SHP77 (cell line): Measurements from ENCODE around the gene TMEM132A.

ENCODE experiments used
- DNase-seq, 2 experiments: peaks; one replicate each; lab custom pipeline; 2025; lab: John Stamatoyannopoulos, UW

The TMEM132A gene, protein sequence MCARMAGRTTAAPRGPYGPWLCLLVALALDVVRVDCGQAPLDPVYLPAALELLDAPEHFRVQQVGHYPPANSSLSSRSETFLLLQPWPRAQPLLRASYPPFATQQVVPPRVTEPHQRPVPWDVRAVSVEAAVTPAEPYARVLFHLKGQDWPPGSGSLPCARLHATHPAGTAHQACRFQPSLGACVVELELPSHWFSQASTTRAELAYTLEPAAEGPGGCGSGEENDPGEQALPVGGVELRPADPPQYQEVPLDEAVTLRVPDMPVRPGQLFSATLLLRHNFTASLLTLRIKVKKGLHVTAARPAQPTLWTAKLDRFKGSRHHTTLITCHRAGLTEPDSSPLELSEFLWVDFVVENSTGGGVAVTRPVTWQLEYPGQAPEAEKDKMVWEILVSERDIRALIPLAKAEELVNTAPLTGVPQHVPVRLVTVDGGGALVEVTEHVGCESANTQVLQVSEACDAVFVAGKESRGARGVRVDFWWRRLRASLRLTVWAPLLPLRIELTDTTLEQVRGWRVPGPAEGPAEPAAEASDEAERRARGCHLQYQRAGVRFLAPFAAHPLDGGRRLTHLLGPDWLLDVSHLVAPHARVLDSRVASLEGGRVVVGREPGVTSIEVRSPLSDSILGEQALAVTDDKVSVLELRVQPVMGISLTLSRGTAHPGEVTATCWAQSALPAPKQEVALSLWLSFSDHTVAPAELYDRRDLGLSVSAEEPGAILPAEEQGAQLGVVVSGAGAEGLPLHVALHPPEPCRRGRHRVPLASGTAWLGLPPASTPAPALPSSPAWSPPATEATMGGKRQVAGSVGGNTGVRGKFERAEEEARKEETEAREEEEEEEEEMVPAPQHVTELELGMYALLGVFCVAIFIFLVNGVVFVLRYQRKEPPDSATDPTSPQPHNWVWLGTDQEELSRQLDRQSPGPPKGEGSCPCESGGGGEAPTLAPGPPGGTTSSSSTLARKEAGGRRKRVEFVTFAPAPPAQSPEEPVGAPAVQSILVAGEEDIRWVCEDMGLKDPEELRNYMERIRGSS

DNA sequence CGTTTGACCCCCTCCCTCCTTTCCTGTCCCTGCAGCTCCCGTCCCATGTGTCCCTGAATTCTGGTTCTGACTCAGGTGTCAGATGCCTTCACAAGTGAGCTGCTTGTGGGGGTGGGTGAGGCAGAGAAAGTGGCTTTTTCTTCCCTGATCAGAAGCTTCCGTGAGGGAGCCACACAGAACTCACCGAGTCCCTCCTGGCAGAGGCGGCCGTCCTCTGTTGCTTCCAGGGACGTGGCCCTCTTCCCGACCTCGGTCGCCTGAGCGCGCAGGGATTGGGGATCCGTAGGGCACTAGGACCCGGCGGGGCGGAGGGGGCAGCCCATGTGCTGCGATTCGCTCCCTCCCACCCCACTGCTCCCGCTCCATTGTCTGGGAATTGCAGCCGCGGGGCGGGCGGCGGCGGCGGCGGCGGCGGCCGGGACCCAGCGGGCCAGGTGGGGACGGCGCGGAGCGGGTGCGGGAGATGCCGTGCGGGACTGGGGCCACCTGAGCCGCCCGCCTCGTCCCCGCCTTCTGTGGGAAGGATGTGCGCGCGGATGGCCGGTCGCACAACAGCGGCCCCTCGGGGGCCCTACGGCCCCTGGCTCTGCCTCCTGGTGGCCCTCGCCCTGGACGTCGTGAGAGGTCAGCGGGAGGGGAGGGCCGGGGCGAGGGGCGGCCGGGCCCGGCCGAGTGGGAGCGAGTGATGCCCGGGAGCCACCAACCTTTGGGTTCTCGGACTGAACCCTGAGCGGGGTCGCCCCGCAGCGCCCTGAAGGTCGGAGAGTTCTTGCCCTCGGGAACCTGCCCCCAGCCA lies at the start of gene TMEM132A:
Gene TMEM132A (plus strand): TSS at position 351 of the 796 bp plus-strand sequence. CDS start 174 bp downstream, at position 525.
- DNase-seq, result peak; percentile 49 to 54

DNA sequence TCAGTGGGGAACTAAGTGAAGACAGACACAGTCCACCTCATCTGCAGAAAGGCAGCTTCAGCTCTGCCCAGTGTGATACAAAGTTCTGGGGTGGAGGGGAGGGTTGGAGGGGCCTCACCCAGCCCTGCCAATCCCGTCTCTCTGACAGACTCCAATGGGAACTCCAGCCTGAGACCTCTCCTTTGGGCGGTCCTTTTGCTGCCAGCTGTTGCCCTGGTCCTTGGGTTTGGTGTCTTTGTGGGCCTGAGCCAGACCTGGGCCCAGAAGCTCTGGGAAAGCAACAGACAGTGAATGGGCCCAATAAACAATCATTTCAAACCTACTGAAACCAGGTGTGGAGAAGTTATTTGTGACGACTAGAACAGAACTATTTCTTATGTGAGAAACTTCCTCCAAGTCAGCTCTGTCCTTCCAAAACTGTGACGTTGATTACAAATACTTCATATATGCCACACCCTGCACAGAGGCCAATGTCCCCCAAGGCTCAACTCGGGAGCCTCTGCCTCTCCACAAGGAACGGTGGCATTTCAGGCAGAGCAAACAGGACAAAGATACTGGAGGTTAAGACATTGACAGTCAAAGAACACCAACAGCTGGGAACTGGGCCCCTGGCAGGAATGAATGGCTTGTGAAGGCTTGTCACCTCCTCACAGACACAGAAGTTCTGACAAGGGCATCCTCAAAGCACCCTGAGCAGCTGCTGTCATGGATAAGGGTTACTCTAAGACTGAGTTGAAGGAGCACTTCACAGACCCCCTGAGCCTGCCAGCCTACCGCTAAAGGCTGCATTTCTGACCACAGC lies 48.7 kb upstream of the TMEM132A start:
- DNase-seq, result no peak

DNA sequence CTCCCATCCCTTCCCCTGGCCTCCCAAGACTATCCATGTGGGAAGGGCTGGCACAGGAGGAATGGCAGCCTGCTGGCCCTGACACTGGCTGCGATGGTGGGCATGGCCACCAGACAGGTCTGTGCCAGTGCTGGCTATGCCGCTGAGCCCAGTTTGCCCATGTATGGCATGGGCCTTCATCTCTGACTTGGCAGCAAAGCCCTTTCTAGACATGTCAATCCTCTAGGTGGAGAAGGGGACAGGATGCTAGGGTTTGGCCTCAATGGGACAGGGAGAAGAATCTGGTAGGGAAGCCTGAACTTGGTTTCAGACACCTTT lies 48.1 kb upstream of the TMEM132A start:
- DNase-seq, result no peak

DNA sequence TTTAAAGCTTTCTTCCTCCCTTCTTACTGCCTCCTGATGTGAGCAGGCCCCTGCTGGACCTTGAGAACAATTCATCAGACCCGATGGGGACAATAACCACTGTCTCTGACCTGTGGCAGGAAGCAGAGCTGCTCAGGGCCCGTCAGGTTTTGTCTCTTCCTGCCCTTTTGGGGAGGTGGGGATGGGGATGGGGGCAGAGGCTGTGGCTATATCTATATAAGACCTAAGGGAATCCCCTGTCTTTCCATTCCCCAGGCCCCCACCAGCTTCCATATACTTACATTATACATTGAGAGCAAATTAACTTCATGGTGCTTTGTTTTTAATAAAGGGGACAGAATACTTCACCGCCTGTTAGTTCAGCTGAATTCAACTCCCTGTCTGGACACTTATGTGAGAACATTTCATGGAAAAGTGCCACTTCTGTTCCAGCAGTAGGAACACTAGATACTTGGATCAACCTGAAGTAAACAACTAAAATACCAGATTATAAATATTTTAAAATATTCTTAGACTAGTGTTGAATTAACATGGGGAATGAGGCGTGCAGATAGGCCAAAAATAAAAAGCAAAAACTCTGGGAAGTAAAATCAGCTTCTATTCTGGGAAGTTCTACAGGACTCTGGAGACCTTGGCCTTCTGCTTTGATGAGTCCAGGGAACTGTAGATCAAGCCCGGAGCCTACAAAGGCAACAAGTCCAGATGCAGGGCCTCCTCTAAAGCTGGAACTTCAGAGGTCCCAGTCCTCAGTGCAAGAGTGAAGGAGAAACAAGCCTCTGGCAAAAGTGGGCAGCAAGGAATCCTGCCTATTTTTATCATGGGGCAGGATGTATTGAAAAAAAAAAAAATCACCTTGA lies 45.8 kb upstream of the TMEM132A start:
- no peak for DNase-seq

DNA sequence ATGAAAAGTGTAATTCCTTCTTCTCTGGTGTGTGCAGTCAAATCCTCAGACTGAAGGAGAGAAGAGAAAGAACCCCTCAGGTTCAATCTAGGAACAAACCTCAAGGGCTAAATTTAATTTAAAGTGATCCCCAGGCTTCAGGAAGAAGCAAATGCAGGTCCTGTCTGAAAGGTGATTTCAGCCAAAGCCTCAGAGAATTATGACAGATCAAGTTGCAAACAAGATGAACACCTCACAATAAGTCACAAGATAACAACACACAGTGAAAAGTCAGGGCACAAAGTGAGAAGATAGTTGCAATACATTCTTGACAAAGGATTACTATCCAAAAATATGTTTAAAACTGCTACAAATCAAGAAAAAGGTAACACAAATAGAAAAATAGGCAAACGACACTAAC lies 45.2 kb upstream of the TMEM132A start:
- DNase-seq, result no peak

DNA sequence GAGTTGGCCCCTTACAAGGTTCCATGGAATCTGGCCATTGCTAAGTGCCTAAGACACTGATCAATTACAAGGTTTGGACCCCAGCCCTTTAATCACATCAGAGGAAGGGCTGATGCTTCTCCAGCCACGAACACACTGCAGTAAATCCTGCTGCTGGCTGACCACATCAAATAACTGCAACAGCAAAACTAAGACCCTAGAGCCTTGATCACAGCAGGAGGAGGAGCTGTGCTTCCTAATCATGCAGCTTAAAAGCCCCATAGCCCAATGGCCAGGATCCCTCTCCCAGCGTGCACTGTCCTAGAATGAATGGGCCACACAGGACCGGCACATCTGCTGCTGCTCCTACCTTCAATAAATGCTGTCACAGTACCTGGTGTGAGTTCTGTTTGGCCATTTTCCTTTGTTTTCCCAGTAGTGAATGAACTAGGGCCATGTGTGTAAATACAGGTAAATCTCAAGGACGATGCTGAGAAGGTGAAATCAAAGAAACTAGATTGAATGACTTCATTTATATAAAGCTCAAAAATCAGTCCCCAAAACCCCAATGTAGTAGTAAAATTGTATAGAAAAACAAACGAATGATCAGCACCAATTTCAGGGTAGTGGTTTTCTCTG lies 44.2 kb upstream of the TMEM132A start:
- DNase-seq, result no peak

DNA sequence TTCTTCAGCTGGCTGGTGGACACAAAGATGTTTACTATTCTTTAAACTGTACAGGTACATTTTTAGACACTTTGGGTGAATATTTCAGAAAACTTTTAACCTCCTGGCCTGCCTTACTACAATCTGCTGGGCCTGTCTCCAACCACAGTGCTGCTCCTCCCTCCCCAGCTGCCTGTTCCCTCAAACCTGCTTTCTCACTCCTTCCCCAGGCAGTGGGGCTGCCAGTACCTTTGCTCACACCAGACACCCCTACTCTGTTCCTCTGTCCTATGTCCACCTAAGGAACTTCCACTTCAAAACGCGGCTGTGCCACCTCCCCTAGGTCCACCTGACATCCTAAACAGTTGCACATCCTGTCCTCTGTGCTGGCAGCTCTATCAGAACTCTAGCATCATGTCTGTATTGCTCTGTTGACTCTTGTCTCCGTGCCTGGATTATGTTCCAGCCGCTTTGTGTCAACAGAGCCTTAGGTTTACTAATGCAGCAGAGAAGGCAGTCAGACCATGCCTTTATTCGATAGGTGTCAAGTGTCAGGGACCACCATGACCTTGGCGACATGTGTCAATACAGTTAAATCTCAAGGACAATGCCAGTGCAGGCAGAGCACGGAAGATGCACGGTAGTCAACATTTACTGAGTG lies 43.5 kb upstream of the TMEM132A start:
- peak; percentile 29 to 53 for DNase-seq

DNA sequence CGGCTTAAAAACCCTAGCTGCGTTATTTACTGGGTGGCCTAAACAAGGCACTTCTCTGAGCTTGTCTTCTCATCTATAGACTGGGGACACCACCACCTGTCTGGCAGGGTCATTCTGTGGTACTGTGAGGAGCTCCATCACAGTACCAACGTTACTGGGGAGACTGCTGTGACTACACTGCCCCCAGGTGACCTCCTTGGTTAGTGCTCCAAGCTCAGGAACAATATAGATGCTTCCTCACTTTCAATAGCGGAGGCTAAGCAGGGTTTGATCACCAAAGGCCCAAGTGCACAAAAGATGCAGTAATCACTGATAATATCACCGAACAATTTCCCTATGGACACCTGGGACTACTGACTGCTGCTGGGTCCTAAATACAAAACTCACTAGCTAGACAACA lies 36.7 kb upstream of the TMEM132A start:
- DNase-seq, result peak; percentile 41 to 44

DNA sequence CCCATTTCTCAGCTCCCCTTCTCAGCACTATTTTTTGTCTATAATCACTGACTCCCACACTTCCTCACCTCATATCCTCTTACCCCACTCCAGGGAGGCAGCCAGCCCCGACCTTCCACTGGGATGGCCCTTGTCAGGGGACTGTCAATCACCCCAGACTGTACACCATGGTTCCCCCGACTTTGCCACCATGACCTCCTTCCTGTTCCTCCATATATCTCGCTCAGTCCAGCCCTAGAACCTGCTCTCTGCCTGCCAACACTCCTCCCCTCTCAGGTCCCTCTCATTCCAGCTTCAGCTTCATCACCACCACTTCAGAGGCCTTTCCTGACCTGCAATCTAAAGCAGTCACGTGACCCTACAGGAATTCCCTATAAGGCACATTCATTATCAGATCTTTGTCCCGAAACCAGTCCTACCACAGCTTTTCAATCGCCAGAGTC lies 34.4 kb upstream of the TMEM132A start:
- DNase-seq, result no peak

DNA sequence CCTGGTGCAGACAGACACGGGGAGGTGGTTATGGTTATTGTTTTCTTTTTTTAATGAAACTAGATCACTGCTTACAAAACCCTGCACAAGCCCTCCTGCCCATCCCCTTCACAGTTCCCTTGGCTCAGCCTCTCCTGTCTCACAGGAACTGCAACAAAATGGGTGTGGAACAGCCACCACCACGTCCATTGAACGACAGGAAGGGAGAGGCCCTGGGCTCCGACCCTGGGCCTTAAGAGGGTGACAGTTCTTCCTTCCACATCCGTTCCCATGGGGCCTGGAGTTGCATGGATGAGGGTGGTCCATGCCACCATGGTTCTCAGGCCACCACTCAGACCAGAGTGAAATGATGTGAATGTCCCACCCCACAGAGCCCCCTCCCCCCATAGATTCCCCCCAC lies 33.6 kb upstream of the TMEM132A start:
- DNase-seq, result no peak

DNA sequence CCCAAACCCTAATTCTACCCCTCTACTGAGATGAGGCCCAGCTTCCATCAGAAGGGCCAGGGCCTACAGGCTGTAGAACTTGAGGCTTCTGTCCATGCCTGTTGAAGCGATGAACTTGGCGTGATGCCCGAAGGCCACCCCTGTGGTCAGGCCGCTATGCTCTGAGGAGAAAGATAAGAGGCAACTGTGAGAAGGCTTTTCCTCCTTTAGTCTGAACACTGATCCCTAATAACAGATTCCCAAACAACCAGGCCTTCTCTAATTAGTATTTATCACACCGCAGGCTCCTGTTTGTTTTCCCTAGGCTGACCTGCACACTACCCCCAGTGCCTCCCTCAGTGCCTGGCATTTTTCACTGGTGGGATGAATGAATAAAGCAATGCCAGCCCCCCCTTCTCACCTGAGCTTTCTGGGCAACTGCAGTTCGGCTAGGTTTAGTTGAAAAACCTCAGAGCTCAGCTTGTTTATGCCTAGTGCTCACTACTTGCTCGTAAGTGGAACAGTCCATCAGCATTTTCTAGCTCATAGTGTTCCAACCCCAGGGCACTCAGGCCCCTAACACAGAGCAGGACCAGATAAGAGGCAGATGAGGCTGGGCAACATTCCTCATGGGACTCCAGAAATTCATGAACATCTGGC lies 33.0 kb upstream of the TMEM132A start:
- no peak for DNase-seq

DNA sequence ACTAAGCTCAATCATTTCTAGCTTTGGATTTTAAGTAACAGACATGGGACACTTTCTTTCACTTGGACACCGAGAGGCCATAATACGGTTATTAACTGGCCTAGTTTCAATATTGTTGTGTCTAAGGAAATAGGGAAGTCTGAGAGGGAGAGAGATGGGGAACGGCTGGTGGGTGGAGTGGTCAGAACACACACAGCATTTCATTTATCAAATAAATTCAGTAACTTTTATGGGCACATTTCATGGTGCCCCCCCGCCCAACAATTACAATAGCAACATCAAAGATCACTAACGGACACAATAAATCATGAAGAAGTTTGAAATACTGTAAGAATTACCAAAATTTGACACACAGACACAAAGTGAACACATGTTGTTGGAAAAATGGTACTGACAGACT lies 28.6 kb upstream of the TMEM132A start:
- no peak for DNase-seq

DNA sequence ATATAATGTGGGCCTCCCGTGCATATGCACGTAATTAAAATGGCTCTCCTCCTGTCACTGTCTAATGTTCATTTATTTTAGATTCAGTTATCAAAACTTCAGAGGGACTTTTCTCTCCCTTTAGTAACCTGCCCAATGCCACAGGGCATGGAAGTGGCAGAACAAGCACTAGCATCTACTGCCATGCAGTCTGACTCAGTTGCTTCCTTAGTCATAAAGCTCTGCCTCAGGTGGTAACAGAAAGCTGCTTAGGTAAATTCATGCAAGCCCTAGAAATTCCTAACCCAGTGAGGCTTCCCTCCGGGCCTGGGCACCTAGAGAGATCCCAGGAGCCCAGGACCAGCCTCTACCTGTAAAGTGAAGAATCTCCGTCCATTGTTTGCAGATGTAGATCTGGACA lies 26.8 kb upstream of the TMEM132A start:
- no peak for DNase-seq

DNA sequence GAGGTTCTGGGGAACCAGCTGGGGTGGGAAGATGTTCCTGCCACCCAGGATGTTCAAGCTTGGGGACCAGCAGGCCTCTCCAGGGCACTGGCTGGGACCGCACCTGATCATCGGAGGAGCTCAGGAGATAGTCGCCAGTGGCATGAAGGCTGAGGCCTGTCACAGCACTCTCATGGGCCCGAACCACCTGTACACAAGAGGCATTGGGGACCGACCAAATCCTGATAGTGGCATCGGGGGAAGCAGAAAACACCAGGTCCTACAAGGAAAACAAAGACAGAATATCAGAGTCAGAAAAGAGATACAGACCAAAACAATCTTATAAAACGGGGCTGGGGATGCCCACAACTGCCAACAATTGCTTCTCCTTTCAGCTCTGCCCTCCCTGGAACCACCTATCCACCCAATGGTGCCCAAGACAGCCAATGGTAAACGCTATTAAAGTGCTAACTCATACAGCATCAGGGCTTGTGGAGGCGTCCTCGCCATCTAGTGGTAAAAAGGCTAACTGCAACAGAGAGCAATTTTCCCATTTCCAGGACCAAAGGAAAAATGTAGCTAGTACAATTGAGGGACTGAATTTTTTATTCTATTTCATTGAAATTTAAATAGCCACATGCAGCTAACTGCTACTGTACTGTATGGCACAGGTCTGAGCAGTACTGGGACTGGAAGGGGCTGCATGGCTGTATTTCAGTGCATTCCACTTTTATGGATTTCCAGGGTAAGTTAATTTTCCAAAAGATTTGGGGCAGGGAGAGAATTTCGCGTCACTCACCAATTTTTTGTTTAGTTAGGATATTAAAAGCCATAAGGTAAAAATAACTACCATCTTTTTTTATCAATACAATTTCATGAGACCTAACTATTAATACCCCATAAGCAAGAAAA lies 25.0 kb upstream of the TMEM132A start:
- DNase-seq, result peak in 1 of 2 experiments; percentile 3

DNA sequence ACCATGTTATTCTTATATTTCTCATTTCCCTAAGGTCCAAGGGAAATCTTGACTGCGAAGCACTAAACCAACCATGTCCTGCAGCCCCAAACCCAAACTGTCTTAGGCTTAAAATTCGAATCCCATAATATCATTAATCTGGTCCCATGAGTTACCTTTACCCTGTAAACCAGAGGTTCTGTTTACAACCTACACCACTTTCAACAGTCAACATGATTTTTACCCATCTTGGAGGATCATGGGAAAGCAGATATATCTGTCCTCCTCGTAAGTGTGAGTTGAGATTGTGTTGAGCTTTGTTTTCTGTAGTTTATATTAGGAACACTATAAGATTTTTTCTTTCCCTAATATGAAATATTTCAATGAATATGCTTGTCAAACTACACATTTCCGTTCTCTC lies 24.3 kb upstream of the TMEM132A start:
- DNase-seq, result no peak

DNA sequence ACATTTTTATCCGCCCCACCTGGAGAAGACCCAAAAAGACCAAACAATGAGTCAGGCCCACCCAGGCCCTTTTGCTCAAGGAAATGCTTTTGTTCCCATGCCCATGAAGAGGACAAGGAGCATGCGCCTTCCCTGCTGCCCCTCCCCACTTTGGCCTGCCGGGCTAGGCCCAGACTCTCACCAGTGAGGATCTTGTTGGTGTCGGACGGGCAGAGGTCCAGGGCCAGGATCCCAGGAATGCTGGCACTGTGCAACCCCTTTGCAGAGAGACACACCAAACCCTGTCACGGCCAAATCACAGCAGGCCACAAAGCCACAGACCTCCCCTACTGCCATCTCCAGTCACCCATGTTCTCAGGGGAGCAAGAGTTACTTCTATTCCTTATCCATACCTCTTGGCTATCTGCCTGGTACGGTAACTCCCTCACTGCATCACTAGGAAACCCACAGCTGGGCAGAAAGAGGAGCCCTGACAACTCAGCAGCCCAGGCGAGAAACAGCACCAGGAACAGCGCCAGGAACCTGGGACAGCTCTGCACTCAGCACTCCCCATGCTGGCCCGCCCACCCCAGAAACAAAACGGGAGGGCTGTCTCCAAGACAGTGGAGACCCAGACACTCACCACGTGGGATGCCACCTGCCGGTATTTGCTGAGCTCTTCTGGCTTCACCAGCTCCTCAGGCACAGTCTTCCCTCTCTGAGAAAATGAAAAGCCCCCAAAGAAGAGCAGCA lies 23.4 kb upstream of the TMEM132A start:
- no peak for DNase-seq

DNA sequence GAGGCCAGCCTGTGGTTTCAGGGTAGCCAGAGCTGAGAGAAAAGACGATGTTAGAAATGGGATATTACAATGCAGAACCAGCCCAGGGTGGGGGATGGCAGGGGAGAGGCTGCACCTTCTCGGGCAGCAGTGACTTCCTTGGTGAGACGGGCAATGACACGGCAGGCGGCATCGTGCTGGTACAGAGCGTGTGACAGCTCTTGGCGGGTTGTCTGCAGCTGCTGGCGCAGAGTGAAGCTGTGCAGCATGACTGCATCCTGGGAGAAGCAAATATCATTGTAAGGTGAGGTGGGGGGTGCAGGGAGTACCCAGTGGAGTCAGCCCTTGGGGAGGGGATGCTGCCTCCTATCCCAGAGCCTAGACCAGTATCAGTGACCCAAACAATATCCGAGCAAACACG lies 21.6 kb upstream of the TMEM132A start:
- no peak for DNase-seq
